ENCODE data around the gene DHFR.

The DHFR gene

GRCh38 chr5:80608731-80609130 is 46.1 kb downstream of the DHFR start:
- in situ Hi-C loops (cut with HindIII; ENCODE audit: low sequenced_read_pairs), result no loop called here
- no peak for DNase-seq (ENCODE audit: low read depth, low spot score)
- TF ChIP-seq CTCF (IDR thresholded peaks at IDR 0.05; ENCODE audit: low read depth, low read length), result no peak
- no peak overlapping the region for H3K4me3 ChIP-seq (ENCODE audit: low read depth, low read length)

- TF ChIP-seq CTCF (IDR thresholded peaks at IDR 0.05; ENCODE audit: low read depth, low read length), result no peak
- in situ Hi-C loops (cut with HindIII; ENCODE audit: low sequenced_read_pairs), result no loop called here
These were observed 47.0 kb downstream of the DHFR start for GRCh38 chr5:80607832-80608231.

GRCh38 chr5:80607343-80607742 is 47.4 kb downstream of the DHFR start:
- H3K4me3 ChIP-seq (ENCODE audit: low read depth, low read length), result no peak overlapping the region
- no peak for TF ChIP-seq CTCF (IDR thresholded peaks at IDR 0.05; ENCODE audit: low read depth, low read length)
- no peak for DNase-seq (ENCODE audit: low read depth, low spot score)
- in situ Hi-C loops (cut with HindIII; ENCODE audit: low sequenced_read_pairs), result no loop called here

More at GRCh38 chr5:80607832-80608231, 47.0 kb downstream of the DHFR start:
- no peak for DNase-seq (ENCODE audit: low read depth, low spot score)
- H3K4me3 ChIP-seq (ENCODE audit: low read depth, low read length), result no peak overlapping the region

GRCh38 chr5:80600943-80601693 is 53.7 kb downstream of the DHFR start:
- no peak overlapping the region for H3K4me3 ChIP-seq (ENCODE audit: low read depth, low read length)
- in situ Hi-C loops (cut with HindIII; ENCODE audit: low sequenced_read_pairs), result no loop called here
- no peak for TF ChIP-seq CTCF (IDR thresholded peaks at IDR 0.05; ENCODE audit: low read depth, low read length)
- DNase-seq (ENCODE audit: low read depth, low spot score), result no peak

- in situ Hi-C loops (cut with HindIII; ENCODE audit: low sequenced_read_pairs), result no loop called here
- DNase-seq (ENCODE audit: low read depth, low spot score), result no peak
- H3K4me3 ChIP-seq (ENCODE audit: low read depth, low read length), result no peak overlapping the region
- no peak for TF ChIP-seq CTCF (IDR thresholded peaks at IDR 0.05; ENCODE audit: low read depth, low read length)
These were observed 57.3 kb downstream of the DHFR start for GRCh38 chr5:80597500-80597899.

- DNase-seq (ENCODE audit: low read depth, low spot score), result no peak
- in situ Hi-C loops (cut with HindIII; ENCODE audit: low sequenced_read_pairs), result no loop called here
- no peak overlapping the region for H3K4me3 ChIP-seq (ENCODE audit: low read depth, low read length)
- no peak for TF ChIP-seq CTCF (IDR thresholded peaks at IDR 0.05; ENCODE audit: low read depth, low read length)
These were observed 60.0 kb downstream of the DHFR start for GRCh38 chr5:80594810-80595209.

Data from astrocyte of the spinal cord (primary cell).